Dermis blood vessel endothelial cell (primary cell): ENCODE results near the gene B4GALT4. TPM values are rescaled to one million over a fixed set of nuclear protein-coding genes. Genes with fewer than 3 reads are reported as not detected.

Experiments used
- DNase-seq: peaks from one replicate; pipeline ENCODE4 v3.0.0; 2010
- total RNA-seq: library from RNA; depleted of rRNA; stranded (reverse); fragments of >200 nt; gene quantifications from 2 replicates; pipeline ENCODE4 v1.2.3, GENCODE V29; 2014

Gene B4GALT4
- total RNA-seq, 1 donor from 2014 or later: 9.0 TPM

DNA sequence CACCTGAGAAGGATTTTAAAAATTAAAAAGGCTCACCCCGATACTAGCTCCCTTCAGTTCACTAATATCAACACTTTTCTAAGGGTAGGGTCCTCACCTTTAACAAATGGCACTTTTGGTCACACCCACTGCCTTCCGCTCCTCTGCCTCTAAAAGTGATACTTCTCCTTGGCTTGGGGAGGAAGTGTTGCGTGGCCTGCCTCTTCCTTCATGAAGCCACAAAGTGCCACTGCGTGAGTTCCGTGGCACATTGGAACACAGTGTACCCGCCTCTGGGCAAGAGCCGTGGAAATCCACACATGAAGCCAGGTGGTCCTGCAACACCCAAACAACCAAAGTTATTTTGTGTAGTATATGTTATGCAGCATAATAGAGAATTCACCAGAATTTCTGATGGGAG lies 3.9 kb downstream of the B4GALT4 start:
- DNase-seq: no peak

DNA sequence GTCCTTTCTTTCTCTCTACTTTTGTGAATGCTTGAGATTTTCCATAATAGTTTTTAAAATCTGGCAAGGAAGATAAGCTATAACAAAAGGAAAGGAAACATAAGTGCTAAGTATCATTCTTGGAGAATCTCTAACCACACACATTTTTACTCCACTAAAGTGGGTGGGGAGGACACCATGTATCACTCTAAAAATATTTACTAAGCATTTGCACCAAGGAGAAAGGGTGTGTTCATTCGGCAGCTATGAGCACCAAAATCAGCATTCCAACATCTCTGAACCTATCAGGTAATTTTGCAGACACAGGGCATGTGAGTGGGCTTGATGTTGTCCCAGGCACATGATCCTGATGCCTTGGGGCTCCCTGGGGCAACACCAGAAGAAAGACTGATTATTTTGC lies 5.5 kb downstream of the B4GALT4 start:
- no peak for DNase-seq

DNA sequence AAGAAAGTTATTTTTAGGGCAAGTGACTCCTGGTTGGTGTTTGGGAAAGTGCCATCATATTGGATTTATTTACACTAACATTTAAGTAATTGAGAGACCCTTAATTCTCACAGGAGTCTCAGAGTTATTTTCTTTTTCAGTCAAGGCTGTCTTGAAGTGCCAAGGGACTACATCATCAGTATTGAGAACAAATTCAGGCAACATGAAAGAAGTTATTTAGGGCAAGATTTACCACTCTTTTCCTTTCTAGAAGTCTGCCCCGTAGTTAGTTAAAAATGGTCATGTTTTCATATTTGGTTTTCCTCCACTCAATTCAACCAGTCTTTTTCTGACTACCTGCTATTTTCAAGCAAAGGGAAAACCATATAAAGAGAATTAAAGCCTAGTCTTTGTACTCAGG lies 6.1 kb downstream of the B4GALT4 start:
- DNase-seq: no peak

DNA sequence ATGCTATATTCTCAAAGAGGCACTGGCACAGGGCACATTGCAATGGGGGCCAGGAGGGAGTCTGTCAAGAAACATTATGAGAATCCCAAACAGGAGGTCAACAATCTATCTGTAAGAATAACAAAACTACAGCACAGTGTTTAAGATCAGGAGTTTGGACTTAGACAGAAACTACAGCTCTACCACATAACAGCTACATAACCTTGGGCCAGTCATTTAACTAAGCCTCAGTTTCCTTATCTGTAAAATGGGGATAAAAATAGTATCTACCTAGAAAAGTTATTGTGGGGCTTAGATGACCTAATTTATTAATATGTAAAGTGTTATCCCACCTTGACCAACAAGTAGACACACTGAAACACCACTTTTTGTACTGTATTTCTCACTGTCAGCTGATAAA lies 9.9 kb downstream of the B4GALT4 start:
- no peak for DNase-seq

DNA sequence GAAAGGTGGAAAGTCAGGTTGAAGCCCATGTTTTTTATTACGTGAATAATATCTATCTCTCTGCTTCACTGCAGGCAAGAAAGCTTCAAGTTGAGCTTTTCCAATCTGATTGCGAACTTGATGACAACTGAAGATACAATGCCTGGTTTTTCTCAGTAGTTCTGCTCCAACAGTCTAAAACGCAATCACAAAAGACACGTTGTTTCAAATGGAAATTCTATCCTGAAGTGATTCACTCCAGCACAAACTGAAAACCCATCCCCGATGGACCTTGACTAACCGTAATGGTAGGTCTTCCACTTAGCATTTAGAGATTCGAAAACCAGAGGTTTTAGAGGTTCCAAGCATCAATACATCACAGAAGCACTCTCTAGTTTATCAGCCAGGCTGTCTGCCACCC lies 10.6 kb downstream of the B4GALT4 start:
- DNase-seq: no peak

DNA sequence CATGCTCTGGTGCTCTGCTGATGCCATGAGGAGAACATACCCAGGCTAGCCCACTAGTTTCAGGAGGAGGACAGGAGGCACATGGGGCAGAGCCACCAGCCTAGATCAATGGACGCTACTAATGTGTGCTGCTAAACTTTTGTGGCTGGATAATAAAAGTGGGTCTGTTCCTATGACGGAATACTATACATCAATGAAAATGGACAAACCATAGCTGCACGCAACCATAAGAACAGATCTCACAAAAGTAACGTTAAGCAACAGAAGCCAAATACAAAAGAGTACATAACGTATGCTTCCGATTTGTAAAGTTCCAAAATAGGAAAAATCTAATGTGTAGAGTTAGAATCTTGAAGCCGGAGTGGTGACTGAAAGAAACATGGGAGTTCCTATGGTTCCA lies 11.5 kb downstream of the B4GALT4 start:
- no peak for DNase-seq

DNA sequence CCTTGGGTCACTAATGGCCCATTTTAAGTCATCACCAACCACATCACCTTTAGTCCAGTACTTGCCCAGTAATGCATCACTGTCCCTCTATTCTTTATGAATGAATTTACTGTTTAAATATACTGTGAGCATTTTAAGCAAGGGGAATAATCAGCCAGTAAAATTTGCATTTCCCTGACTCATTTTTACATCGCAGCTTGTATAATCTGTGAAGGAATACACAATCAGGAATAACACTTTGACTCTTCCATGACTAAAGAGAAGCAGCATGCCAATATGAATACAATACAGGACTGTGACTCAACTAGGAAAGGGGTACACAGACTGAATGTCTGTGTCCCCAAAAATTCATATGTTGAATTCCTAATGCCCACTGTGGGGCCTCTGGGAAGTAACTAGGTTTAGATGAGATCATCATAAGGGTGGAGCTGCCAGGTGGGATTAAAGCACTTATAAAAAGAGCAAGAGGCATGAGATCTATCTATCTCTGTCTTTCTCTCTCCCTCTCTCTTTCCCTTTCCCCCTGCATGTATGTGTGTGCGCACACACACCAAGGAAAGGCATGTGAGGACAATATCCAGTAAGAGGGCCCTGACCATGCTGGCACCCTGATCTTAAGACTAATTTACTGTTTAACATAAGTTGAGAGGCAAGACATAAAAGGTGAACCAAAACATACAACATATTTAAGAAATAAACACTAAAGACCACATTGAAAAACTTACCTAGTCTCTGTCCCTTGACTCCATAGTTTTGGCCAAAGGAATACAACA lies 12.1 kb downstream of the B4GALT4 start:
- no peak for DNase-seq

DNA sequence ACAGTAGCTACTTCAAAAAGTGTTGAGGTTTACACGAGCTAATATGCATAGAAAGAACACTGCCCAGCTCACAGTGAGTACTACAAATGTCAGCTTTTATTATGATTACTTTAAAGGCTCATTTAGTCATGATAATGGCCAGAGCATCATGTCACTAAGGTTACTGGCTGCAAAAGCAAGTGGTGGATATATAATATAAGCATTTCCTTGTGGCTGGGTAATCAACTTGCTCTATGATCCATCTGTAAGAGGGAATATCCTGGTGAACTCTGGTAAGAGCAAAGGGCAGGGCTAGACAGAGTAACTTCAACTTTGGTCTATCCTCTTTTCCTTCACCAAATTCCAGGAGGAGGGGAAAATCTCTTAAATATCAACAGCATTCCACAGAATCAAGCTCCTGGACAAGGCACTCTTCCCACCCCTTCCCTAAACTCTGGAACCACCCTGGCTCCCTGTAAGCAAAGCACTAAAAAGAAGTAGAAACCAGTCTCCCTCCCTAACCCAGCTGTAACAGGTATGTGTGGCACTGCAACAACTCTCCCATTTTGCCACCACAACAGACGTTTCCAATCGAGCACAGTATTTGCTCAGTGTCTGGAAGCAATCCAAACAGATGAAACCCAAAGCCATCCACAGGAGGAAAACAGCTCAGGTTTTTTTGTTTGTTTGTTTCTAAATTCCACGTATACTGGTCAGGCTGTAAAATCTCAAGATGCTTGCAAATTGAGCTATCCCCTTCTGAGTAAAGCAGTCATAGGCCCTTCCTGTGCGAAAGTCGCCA lies 13.4 kb downstream of the B4GALT4 start:
- no peak for DNase-seq

DNA sequence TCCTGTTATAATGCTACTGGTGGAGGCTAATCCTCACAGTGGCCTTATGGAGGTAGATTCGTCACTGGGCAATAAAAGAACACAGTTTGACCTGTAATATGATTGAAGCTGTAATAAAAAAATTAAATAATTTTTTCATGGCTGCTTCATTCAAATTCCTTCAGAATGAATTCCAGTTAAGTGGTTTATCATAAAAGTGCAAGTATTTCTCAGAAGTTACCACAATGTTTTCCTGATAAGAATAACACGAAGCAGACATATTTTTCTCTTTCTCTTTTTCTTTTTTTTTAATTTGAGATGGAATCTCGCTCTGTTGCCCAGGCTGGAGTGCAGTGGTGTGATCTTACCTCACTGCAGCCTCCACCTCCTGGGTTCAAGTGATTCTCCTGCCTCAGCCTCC lies 15.6 kb downstream of the B4GALT4 start:
- no peak for DNase-seq

DNA sequence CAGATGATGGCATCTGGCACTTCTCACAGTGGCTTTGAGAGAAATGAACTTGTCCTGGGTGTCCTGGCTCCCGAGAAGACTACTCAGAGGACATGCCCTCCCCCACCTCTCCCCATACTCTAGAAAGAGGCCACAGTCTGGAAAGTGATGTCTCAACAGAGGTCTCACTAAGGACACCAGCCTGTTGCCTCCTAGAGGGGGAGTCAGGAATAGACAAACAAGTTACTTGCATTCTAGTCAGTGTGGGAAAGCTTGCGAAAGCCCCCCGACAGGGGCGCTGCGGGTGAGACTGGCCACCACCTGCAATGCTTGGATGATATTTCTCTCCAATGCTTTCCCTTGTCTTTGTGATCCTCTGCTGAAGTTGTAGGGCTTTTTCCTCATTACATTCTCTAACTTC lies 17.2 kb downstream of the B4GALT4 start:
- no peak for DNase-seq

DNA sequence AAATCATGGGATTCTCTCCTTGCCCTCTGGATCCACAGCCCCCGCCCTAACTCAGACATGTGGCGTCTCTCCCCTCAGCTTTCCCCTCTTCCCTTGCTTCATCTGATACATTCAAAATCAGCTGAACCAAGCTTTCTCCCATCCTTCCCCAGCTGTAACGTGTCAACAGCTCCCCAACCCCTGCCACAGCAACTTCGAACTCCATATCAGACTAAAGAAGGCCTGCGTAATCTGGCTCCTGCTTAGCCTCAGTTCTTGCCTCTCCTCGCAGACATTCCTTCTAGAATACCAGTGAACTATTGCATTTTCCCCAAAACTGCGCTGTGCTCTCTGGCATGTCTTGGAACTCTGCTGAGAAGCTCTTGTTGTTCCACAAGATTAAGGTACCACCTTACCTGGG lies 18.3 kb downstream of the B4GALT4 start:
- DNase-seq: no peak

DNA sequence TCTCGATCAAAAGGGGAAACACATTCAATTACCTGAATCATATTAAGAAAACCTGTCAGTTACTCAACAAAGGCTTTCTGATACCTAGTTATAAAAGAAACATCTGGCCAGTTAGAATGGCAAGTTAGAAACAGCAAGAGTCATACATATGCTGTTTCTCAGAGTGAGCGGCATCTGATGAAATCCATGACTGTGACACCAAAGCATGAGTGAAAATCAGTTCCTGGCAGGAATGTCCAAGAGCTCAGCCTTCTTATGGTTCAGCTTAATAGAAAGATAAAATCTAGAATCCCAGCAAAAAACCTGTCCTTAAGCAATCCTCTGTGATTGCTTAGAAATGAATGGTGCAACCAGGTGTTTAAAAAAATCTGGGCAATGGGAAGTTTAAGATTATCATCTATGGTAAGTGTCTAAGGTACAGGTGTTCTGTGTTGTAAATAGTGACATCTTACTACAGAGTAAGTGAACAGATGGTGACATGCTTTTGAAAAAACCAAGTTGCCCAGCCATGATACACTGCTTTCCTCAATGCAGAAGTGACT lies 18.8 kb downstream of the B4GALT4 start:
- no peak for DNase-seq

DNA sequence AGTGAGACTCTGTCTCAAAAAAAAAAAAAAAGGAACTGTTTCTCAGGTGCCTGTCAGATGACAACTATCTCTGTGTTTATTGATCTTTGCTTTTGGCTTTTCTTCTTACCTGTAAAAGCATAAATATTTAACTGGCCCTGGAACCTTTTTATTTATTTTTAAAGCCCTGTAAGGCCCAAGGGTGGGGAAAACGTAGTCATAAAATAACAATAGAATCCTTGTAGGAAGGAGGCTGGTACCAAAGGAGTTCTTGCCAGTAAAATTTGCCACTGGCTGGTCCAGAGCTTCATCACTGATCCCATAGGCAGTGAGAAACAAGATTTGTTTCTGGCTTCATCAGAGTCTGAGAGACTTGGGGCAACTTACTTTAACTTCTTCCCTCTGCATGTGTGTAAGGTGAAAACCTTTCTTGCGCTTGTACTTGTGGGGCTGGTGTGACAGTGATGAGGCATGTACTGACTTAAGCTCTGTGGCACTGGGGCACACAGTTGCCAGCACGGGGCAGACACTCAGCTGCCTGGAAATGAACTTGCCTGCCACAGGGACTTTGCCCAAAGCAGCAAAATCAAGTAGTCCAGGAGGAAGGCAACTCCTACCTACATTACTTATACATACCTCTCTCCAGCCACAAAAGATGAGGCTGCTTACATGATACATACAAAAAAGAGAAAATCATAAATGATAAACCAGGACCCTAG lies 19.6 kb downstream of the B4GALT4 start:
- DNase-seq: no peak

DNA sequence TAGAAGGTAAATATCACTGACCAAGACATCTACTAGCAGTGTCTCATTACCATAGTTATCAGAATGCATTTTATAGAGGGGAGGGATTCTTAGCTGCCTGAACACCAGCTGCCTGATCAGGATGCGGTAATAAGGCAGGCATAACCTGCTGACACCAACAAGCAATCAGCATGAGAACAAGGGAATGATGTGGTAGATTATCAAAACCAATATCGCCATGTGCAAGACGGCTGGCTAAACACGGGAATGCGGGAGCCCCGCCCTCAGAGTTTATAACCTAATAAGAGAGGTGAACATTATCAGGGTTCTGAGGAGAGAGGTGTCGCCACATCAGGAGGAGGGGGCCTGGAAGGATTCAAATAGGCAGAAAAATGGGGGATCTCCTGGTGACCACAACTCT lies 20.5 kb downstream of the B4GALT4 start:
- DNase-seq: no peak

DNA sequence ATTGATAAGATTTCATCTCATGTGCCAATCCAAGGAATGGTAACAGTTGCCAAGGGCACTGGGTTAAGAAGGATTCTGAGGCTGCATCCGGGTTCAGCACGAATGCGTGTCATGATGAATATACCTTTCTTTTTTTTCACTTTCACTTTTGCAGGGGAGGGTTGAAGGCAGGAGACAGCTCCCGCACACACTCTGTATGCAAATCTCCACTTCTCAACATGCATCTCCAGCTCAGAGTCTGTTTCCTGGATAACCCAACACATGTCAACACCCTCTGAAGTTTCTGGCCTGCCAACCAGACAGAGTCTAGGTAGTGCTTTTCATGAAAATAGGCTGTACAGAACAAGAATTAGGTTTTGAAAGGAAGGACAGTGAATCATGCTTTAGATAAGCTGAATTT lies 21.6 kb downstream of the B4GALT4 start:
- DNase-seq: no peak

DNA sequence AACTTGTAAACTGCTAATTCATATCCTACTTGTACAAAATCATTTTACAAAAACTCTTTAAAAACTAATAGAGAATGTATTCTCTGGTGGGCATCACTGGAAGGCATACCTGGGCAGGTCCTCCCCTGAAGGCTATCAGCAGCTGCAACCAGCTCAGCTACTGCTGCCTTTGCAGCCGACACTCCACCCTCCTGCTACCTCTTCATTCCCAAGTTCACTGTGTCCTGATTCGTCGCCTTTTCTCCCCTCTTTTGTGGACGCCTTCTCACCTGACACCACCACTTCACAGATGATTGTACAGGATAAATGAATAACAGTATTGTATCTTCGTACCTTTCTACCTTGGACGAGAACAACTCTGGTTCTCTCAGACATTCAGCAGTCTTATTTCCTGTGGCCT lies 28.9 kb downstream of the B4GALT4 start:
- DNase-seq: no peak

DNA sequence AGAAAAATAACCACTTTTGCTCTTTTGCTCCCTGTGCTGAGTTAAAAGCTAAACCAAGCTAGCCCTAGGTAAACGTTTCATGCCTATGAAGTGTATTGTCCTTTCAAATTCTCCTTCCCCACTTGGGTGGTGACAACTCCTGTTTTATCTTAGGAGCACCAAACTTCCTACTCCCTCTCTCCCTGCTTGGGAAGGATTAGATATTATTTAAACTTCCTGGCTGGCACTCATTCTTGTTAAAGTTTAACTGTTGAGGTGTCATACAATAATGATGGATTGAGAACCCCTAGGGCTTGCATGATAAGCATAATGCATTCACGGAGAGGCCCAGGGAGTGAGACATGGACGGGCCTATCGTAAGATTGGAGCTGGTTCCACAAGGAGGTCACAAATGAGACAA lies 29.5 kb downstream of the B4GALT4 start:
- DNase-seq: no peak

DNA sequence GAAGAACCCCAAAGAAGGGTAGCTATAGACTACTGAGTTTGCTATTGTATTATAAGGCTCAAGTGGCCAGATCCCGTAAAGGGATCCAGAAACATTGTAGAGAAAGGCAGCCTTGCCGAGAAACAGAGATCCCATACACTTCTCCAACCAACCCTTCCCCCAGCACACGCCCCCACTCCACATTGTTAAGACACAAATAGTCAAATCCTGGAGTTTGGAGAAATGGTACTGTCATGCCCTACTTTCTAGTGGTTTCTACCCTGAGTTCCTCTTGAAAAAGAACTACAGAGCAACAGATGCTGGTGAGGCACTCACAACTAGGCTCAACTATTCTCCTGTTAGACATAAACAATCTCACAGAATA lies 33.2 kb downstream of the B4GALT4 start:
- DNase-seq: no peak

DNA sequence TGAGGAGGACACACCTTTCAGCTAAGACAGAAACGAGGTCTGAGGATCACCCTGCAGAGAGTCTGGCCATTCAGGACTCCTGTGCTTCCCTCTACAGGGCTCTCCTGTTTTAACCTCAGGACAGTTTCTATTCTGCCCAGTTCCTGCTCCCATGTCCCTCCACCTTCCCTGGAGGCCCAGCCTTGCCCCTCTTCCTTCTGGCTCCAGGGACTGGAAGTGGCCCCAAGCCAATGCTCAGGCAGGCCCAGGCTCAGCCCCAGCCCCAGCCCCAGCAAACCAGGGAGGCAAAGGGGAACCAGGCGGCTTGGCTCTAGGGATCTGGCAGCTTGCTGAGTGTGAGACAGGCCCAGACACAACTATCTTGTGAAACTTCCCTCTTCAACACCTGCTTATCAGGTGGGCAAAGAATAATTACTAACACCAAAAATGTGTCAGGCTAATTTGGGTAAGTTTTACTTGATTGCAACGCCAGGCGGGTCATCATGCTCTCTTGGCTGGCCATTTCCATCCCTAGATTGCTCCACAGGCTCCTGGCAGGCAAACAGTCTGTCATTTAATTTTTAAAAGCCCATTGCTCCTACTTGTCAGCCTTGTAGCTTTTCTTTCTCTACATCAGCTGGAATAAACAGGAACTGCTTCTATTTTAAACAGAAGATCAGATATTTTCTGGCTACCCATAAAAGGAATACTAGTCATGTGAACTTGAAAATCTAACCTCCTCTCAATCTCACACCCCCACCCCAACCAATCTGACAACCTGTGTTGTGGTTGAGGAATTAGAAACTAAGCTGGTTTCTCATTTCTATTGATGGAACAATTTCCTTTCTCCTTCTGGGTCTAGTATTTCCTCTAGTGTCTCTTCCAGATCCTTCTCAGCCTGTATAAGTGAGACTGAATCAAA lies 33.8 kb downstream of the B4GALT4 start:
- DNase-seq: no peak

DNA sequence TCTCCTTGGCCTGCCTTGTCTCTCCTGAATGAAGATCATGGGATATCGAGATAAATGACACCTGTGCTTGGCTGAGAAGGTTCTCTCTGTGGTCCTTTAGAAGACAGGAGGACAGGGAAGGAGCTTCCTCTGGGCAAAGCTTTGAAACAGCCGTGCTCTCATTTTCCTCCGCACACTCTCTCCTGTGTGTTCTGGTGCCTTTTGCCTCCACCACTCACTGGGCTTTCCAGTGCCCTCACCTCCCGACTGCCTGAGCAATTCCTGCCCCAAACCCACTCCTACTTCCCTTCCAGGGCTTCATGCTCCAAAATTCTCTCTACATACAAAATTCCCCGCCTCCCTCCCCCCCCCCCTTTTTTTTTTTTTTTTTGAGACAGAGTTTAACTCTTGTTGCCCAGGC lies 35.0 kb downstream of the B4GALT4 start:
- DNase-seq: no peak

DNA sequence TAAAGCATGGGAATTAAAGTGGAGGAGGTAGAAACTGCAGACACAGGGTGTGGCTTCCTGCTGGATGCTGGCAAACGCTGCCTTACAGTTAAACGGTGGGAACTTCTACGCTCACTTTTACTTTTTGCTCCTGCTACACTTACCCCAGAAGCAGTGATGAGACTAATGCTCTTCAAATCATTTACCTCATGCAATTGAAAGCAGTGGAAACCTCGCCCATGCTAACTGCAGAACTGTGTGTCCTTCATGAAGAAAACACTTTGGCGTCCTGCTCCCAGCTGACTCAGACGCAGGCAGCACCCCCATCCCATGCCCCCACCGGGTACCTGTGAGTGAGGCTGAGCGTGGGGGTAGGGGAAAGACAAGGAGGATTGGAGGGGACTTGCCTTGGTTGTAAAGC lies 35.5 kb downstream of the B4GALT4 start:
- no peak for DNase-seq

DNA sequence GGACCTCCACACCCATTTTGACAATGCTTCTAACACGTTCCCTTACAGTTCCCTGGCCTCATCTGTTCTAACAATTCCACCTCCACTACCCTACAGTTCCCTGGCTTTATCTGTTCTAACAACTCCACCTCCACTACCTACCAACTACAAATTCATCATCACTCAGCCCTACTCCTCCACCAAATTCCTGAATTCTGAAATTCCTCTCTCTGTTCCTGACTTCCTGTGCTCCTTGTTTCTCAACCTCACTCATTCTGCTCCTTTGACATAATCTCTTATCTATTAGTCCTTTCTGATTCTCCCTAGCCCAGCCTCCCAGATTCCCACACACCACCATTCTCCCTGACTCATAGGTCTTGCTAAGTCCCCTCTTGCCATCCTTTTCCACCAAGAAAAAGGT lies 44.8 kb downstream of the B4GALT4 start:
- no peak for DNase-seq

DNA sequence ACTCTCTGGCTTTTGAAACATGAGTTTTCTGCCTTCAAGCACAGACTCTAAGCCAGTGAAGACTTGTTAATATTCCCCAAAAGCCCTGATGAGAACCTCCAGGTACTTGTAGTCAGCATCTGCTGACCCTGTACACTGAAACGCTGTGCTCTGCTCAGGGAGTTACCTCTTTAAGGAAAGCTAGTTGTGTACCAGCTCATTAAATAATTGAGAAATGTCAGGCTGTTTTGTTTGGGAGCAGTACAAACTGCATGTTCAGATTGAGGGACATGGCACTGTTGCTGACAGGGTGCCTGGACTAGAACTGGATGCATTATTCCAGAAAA lies 45.6 kb downstream of the B4GALT4 start:
- no peak for DNase-seq
